ENCODE results near the gene CDC34. TPM values are rescaled to one million over a fixed set of nuclear protein-coding genes. Genes with fewer than 3 reads are reported as not detected.

CDC34 gene
- total RNA-seq, 1 experiment from 2014 or later = 112 TPM

GRCh38 chr19:541699-542098, 10.1 kb downstream of the CDC34 start:
- Histone ChIP-seq H4K91ac (ENCODE audit: insufficient read length, low read depth, low read length) (no peak overlapping the region), H2BK20ac (ENCODE audit: low read depth, low read length, poor library complexity, severe bottlenecking) (no peak overlapping the region), H2BK15ac (ENCODE audit: low read depth, low read length) (no peak overlapping the region), H3K79me2 (ENCODE audit: insufficient read depth, low read length) (no peaks in the 10 kb centered on the region), H3K56ac (ENCODE audit: insufficient read length, low read depth, low read length) (no peak overlapping the region), H4K5ac (ENCODE audit: insufficient read length, low read depth, low read length) (no peak overlapping the region), H3K4me1 (ENCODE audit: insufficient read depth, low read length) (no peaks in the 10 kb centered on the region), H4K8ac (replicated peaks; ENCODE audit: insufficient read length, low read depth, low read length) (no peak overlapping the region), H3K23me2 (ENCODE audit: insufficient read length, low read depth, low read length, poor library complexity, severe bottlenecking) (no peaks in the 10 kb centered on the region), H2BK12ac (ENCODE audit: insufficient read length, low read depth, low read length) (no peak overlapping the region), H3K79me1 (ENCODE audit: insufficient read depth, low read depth, low read length, poor library complexity, severe bottlenecking) (no peaks in the 10 kb centered on the region), H2AK5ac (ENCODE audit: insufficient read length, low read length) (no peak overlapping the region), H3T11ph (ENCODE audit: low read length) (no peak overlapping the region), H3K4me2 (ENCODE audit: insufficient read depth, insufficient read length, low read length) (no peak overlapping the region), H3K14ac (ENCODE audit: insufficient read depth, low read length) (no peak overlapping the region), H3K27ac (ENCODE audit: insufficient read length, low read depth, low read length) (no peak overlapping the region), H2BK5ac (ENCODE audit: insufficient read length, low read length) (no peak overlapping the region), H3K9me3 (ENCODE audit: control insufficient read depth, low read depth, low read length) (no peaks in the 10 kb centered on the region), H4K20me1 (ENCODE audit: control insufficient read depth, insufficient read depth, insufficient read length) (no peaks in the 10 kb centered on the region), H2BK120ac (ENCODE audit: low read depth, low read length, poor library complexity, severe bottlenecking) (no peak overlapping the region), H3K18ac (ENCODE audit: insufficient read length, low read depth, low read length) (no peak overlapping the region), H3K23ac (ENCODE audit: insufficient read length, low read depth, low read length) (no peak overlapping the region), H3K9ac (ENCODE audit: extremely low read depth, insufficient read length, low read length) (no peak overlapping the region), H3K27me3 (ENCODE audit: insufficient read depth, low read length) (no peaks in the 10 kb centered on the region), H2AFZ (ENCODE audit: low read length) (no peak overlapping the region), H3K4ac (ENCODE audit: low read depth, low read length) (no peak overlapping the region)
- WGBS (ENCODE audit: extremely low coverage, insufficient read length, low lambda C conversion rate) = no CpG with 5 or more reads among the region's 26 CpGs
- H3K36me3 Mint-ChIP-seq (ENCODE audit: insufficient read depth in 1 of 3, low read depth in 3 of 3) = peaks cover 11 to 31% (median 26%) of the 10 kb centered on the region in 3 experiments
- H3K27me3 Mint-ChIP-seq (ENCODE audit: low read depth) = peaks cover 11% of the 10 kb centered on the region
- no peak for TF ChIP-seq CTCF (conservative IDR thresholded peaks at IDR 0.05)
- peak overlapping the region in 1 of 3 experiments; percentile 63; a peak in 1 of 7 replicates for H3K27ac Mint-ChIP-seq
- H3K4me3 Mint-ChIP-seq = no peak overlapping the region
- no peak for DNase-seq
- H3K4me1 Mint-ChIP-seq = peaks cover 0 to 2% of the 10 kb centered on the region in 2 experiments; a peak in 2 of 4 replicates
- no peaks in the 10 kb centered on the region for H3K9me3 Mint-ChIP-seq

Data from H9 (cell line).